LNCaP clone FGC (cell line): ENCODE results near the gene COL18A1.
A peak's percentile ranks its signal among the peaks of the same experiment; 100 is the strongest.

Experiments
- DNase-seq: peaks from one replicate; pipeline ENCODE4 v3.0.0-alpha.2; 2011; ENCODE audit warnings: low read depth
- H3K4me3 ChIP-seq: 2 replicates; pipeline ENCODE4 v1.5.1; 2011; ENCODE audit warnings: mild to moderate bottlenecking, low read depth, low read length, control low read depth
- CTCF ChIP-seq: IDR thresholded peaks from 2 replicates; pipeline ENCODE4 v1.5.1; 2012; ENCODE audit warnings: mild to moderate bottlenecking; ENCODE audit not compliant: control insufficient read depth, insufficient read depth; ENCODE audit errors: extremely low read depth

COL18A1 gene

GRCh38 chr21:45477176-45478114 lies 72.5 kb downstream of the COL18A1 start:
- H3K4me3 ChIP-seq = no peak overlapping the region
- TF ChIP-seq CTCF = no peak
- no peak for DNase-seq

- H3K4me3 ChIP-seq = peak overlapping the region; percentile 23; the same call in 1 of the 2 replicates
- DNase-seq = no peak
- TF ChIP-seq CTCF = peak; percentile 90
Measured at GRCh38 chr21:45478115-45478801, 73.3 kb downstream of the COL18A1 start.

GRCh38 chr21:45478816-45479669 lies 74.1 kb downstream of the COL18A1 start:
- no peak for TF ChIP-seq CTCF
- no peak overlapping the region for H3K4me3 ChIP-seq
- no peak for DNase-seq

- H3K4me3 ChIP-seq = no peak overlapping the region
- DNase-seq = no peak
- no peak for TF ChIP-seq CTCF
Measured at GRCh38 chr21:45479691-45480675, 75.0 kb downstream of the COL18A1 start.

- TF ChIP-seq CTCF = no peak
- no peak for DNase-seq
Measured at GRCh38 chr21:45480701-45481500, 75.9 kb downstream of the COL18A1 start.

More at GRCh38 chr21:45480701-45481500, 75.9 kb downstream of the COL18A1 start:
- H3K4me3 ChIP-seq = no peak overlapping the region
